ENCODE measurements around the gene ARMH3.

DNA sequence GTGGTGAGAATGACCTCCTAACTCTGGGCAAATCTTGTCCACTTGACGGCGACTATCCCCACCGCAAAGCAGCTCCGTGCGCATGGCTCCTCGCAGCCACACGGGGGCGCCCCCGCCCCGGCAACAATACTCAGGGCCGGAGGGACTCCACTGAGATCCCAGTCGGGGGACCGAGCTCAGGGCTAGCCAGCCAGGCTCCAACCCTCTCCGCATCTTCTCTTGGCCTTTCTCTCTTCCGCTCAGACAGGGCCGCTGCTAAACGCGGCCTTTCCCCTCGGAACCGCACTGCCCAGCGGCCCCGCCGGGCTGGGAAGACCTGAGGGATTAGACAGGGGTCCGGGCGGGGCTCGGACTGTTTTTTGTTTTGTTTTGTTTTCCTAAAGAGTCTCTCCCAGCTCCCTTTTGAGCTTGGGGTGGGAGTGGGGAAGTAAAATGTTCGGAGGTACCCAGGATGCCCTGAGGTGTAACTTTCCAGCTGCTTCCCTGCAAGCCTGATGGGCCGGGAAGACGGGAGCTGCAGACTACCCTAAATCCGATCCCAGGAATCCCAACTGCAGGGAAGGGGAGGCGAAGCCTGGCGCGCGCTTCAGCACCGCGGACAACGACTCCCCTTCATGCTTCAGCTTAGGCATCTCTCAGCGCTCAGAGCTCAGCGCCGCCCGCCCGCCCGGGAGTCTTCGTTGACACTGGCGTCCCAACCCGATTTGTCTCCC, 215.1 kb downstream of the ARMH3 start:
- TF ChIP-seq POLR2AphosphoS5 (IDR thresholded peaks at IDR 0.05; ENCODE audit: low read depth, low read length) (no peak), SIN3A (IDR thresholded peaks at IDR 0.05; ENCODE audit: borderline replicate concordance, insufficient read depth, low read depth, low read length) (no peak), TCF7L2 (IDR thresholded peaks at IDR 0.05; ENCODE audit: low read depth, low read length) (no peak)
- TF ChIP-seq, protein P1, sequence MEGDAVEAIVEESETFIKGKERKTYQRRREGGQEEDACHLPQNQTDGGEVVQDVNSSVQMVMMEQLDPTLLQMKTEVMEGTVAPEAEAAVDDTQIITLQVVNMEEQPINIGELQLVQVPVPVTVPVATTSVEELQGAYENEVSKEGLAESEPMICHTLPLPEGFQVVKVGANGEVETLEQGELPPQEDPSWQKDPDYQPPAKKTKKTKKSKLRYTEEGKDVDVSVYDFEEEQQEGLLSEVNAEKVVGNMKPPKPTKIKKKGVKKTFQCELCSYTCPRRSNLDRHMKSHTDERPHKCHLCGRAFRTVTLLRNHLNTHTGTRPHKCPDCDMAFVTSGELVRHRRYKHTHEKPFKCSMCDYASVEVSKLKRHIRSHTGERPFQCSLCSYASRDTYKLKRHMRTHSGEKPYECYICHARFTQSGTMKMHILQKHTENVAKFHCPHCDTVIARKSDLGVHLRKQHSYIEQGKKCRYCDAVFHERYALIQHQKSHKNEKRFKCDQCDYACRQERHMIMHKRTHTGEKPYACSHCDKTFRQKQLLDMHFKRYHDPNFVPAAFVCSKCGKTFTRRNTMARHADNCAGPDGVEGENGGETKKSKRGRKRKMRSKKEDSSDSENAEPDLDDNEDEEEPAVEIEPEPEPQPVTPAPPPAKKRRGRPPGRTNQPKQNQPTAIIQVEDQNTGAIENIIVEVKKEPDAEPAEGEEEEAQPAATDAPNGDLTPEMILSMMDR (IDR thresholded peaks at IDR 0.05): peak; percentile 99
- TF ChIP-seq, protein P2, sequence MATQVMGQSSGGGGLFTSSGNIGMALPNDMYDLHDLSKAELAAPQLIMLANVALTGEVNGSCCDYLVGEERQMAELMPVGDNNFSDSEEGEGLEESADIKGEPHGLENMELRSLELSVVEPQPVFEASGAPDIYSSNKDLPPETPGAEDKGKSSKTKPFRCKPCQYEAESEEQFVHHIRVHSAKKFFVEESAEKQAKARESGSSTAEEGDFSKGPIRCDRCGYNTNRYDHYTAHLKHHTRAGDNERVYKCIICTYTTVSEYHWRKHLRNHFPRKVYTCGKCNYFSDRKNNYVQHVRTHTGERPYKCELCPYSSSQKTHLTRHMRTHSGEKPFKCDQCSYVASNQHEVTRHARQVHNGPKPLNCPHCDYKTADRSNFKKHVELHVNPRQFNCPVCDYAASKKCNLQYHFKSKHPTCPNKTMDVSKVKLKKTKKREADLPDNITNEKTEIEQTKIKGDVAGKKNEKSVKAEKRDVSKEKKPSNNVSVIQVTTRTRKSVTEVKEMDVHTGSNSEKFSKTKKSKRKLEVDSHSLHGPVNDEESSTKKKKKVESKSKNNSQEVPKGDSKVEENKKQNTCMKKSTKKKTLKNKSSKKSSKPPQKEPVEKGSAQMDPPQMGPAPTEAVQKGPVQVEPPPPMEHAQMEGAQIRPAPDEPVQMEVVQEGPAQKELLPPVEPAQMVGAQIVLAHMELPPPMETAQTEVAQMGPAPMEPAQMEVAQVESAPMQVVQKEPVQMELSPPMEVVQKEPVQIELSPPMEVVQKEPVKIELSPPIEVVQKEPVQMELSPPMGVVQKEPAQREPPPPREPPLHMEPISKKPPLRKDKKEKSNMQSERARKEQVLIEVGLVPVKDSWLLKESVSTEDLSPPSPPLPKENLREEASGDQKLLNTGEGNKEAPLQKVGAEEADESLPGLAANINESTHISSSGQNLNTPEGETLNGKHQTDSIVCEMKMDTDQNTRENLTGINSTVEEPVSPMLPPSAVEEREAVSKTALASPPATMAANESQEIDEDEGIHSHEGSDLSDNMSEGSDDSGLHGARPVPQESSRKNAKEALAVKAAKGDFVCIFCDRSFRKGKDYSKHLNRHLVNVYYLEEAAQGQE (IDR thresholded peaks at IDR 0.05; ENCODE audit: insufficient read depth in 1 of 2, low read depth in 2 of 2, low read length in 1 of 2): peak; percentile 87 to 91

Measured in Panc1 (cell line).